ENCODE results near the gene NTN3.

NTN3 gene

DNA sequence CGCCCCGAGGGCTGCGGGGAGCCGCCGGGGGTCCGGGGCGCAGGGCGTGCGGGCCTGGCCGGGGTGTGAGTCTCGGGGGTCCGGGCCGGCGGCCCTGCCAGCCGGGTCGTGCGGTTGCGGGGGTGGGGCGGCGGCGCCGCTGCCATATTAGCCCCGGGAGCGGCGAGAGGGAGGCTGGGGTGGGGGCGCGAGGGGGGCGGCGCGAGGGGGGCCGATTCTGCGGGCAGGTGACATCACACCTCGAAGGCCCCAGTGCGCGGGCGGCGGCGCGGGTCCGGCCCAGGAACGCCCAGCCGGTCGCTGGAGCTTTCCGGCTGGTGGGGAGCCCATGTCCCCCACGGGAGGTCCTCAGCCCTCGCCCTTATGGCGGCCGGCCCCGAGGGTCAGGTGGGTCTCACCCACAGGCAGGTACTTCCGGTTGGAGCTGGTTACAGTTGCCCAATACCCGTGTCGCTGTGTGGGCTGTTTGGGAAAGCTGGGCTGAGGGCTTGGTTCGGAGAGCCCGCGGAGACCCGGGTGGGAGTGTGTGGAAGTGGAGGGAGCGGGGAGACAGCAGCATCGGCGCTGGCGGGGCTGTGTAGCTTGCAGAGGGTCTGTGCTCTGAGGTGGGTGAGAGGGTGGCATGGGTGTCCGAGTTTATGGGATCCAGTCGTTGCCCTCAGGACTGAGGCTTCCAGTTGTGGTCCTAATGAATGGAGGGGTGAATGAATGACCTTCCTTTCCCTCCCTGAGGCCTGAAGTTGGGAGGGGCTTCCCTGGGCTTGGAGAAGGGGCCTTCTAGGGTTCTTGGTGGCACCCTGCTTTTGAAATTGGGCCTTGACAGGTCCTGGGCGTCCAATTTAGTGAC is 43.5 kb downstream of the NTN3 start:
- no peak for DNase-seq (ENCODE audit: low spot score)

DNA sequence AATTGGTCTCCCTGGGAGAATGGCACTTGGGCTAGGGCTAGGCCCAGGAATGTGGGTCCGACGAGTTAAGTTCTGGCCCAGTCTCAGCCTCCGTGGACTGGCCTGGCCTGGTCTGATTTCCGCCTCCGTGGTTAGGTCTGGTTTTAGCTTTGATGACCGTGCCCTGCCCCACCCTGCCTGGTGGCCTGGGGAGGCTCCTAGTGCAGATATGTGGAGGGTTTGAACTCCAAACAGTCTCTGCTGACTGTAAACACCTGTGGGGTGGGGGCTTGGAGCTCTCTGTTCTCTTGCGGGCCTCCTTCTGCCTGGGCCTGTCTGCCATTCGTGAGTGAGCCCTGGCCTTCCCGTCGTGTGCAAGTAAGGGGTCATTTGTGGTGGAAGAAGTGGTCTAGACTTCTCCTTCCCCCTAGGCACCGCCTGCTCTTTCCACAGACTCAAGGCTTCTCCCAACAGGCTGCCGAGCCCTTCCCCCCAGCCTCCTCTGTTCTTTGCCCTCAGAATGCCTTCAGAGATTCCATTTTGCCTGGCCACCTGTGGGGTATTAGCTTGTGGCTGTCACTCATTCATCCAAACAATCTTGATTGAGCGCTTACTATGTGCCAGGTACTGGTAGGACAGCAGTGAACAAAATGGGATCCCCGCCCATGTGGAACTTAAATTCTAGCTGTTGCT is 44.2 kb downstream of the NTN3 start:
- no peak for DNase-seq (ENCODE audit: low spot score)

DNA sequence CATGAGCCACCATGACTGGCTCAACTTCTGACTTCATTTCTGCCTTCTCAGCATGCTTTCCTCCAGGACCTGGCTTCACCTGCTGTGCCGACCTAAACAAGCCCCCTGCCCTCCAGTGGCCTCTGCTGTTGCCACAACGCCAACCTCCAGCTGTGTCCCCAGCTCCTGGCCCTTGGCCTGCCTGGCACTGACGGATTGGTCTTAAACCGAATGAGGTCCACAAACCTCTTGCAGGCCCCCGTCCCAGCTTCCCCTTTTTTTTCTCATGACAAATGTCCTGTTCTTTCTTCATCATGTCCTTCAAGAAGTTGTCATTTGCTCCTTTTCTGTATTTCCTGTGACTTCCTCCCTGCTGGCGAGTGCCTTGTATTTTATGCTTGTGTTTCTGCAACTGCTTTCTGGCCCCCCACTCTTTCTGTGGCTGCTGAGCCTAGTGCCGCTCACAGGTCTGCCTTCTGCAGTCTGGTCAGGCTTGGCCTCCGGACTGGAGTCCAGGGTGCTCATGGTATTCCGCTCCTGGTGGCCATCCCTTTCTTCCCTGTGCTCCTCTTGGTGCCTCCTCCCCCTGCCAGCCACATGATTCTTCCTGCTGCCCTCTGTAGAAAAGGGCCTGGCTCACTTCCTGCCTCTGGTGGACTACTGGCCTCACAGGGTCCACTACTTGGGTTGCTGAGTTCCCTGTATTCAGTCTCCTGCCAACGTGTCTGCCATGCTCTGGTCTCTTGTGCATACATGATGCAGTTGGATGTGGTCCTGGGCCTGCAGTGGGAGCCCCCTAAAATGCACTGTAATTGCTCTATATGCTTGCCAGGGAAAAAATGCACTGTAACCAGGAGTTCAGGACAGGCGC is 45.5 kb downstream of the NTN3 start:
- no peak for DNase-seq (ENCODE audit: low spot score)

DNA sequence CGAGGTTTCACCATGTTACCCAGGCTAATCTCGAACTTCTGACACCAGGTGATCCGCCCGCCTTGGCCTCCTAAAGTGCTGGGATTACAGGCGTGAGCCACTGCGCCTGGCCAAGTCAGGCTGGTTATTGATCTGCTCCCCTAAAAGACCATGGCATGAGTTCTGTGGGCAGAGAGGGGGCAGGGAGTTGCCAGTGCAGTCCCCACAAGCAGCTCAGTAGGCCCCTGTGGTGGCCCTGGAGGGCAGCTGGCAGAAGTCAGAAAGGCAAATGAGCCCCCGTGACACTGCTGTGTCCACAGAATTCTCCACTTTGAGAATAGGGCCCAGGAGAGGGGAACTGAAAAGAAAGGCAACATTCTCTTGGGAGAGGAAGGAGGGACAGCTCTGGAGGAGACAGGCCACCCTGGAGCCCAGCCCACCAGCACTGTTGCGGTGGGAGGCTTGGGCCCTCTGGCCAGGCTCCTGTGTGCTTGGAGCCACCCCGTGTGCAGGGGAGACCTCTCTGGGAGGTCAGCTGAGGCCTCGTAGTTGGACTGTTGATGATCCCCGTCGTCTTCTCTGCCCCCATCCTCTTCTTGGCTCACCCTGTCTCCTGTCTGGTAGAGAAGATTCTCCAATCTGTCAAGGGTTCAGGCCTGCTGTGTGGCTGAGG is 47.0 kb downstream of the NTN3 start:
- no peak for DNase-seq (ENCODE audit: low spot score)

DNA sequence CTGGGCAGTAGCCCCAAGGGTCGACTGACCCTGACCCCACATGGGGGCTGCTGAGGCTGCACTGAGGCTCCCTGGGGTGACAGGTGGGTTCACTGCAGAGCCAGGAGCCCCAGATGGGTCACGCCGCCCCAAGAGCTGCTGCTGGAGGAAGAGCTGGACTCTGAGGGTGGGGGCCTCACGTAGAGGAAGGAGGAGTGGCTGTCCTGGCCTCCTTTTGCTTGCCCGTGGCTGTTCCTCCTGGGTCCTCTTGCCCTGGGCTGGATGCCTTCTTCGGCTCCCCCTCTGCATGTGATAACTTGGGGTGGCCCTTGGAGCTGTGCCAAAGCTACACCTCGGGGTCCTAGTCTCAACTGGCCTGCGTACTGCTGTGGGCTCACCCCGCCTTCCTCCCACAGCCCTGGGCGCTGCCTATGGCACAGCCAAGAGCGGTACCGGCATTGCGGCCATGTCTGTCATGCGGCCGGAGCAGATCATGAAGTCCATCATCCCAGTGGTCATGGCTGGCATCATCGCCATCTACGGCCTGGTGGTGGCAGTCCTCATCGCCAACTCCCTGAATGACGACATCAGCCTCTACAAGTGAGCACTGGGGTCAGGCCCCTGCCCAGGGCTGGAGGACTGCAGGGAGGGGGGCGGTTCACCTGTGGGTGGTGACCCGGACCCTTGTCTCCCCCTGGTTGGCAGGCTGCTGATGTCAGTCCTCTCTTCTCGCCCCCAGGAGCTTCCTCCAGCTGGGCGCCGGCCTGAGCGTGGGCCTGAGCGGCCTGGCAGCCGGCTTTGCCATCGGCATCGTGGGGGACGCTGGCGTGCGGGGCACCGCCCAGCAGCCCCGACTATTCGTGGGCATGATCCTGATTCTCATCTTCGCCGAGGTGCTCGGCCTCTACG is 48.0 kb downstream of the NTN3 start:
- no peak for DNase-seq (ENCODE audit: low spot score)

DNA sequence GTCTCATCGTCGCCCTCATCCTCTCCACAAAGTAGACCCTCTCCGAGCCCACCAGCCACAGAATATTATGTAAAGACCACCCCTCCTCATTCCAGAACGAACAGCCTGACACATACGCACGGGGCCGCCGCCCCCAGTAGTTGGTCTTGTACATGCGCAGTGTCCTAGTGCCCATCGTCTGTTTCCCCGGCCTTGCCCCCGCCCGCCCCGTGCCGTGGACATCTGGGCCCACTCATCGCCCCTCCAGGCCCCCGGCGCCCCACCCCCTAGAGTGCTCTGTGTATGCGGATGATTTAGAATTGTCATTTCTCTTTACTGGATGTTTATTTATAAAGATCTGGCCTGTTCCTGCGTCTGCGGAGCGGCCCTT is 48.6 kb downstream of the NTN3 start:
- no peak for DNase-seq (ENCODE audit: low spot score)

DNA sequence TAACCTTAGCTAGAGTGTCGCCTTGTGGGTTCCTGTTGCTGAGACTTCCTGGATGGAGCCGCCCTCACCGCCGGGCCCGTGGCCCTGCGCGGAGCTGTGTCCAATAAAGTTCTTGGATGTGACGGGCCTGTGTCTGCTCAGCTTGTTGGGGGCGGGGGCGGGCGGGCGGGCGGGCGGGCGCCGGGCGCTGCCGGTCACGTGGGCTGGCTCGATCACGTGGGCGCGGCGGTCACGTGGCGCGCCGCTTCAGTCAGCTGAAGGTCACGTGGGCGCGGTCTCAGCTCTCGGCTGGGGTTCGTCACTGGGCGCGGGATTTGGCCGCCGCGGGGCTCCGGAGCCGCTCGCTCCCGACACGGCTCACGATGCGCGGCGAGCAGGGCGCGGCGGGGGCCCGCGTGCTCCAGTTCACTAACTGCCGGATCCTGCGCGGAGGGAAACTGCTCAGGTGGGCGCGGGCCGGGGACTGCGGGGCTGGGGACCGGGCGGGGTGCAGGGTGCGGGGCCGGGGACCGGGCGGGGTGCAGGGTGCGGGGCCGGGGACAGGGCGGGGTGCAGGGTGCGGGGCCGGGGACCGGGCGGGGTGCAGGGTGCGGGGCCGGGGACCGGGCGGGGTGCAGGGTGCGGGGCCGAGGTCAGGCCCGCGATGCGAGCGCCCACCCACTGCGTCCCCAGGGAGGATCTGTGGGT is 49.1 kb downstream of the NTN3 start, which contains the start of gene AMDHD2:
Gene AMDHD2, plus strand, starts transcription at position 275 of the 687 bp plus-strand sequence. Its CDS starts 88 bp downstream, at position 363.
- DNase-seq (ENCODE audit: low spot score): peak; percentile 96

DNA sequence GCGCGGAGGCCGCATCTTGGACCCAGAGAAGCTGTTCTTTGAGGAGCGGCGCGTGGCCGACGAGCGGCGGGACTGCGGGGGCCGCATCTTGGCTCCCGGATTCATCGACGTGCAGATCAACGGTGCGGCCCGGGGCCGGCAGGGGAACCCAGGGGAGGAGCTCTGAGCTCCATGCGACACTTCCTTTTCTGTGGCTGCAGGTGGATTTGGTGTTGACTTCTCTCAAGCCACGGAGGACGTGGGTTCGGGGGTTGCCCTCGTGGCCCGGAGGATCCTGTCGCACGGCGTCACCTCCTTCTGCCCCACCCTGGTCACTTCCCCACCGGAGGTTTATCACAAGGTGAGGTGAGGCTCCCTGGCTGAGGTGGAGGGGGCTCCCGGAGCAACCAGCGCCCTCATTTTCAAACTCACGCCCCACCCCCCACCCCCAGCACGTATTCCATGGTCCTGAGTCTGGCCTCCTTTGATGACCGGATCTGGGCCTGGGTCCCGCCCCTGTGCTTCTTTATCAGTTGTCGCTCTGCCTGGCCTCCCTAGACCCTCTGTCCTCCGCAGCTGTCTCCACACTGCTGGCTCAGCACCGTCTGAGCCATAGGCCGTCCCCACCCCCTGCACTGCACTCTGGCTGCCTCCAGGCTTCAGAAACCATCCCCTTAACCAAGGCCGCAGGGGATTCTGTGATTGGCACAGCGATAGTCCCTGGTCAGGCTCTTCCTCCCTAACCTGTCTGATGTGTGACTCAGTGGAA is 49.9 kb downstream of the NTN3 start:
- DNase-seq (ENCODE audit: low spot score): peak; percentile 70
